AG10803 (cell line): ENCODE measurements around the gene SIGLEC5.

Experiments used
- DNase-seq: peaks from one replicate; pipeline ENCODE4 v3.0.0; 2010; ENCODE audit warnings: low read depth
- H3K4me3 ChIP-seq: 2 replicates; pipeline ENCODE4 v1.5.1; 2011; ENCODE audit warnings: mild to moderate bottlenecking, low read length, control low read depth
- TF ChIP-seq, protein P1 (sequence below): conservative IDR thresholded peaks from 2 replicates; pipeline ENCODE4 v1.5.1; 2011; ENCODE audit warnings: mild to moderate bottlenecking, low read length, control low read depth, inconsistent platforms

The SIGLEC5 gene

DNA sequence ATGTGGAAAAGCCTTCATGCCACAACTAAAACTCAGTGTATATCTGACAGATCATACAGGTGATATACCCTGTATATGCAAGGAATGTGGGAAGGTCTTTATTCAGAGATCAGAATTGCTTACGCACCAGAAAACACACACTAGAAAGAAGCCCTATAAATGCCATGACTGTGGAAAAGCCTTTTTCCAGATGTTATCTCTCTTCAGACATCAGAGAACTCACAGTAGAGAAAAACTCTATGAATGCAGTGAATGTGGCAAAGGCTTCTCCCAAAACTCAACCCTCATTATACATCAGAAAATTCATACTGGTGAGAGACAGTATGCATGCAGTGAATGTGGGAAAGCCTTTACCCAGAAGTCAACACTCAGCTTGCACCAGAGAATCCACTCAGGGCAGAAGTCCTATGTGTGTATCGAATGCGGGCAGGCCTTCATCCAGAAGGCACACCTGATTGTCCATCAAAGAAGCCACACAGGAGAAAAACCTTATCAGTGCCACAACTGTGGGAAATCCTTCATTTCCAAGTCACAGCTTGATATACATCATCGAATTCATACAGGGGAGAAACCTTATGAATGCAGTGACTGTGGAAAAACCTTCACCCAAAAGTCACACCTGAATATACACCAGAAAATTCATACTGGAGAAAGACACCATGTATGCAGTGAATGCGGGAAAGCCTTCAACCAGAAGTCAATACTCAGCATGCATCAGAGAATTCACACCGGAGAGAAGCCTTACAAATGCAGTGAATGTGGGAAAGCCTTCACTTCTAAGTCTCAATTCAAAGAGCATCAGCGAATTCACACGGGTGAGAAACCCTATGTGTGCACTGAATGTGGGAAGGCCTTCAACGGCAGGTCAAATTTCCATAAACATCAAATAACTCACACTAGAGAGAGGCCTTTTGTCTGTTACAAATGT lies 42.7 kb downstream of the SIGLEC5 start:
- TF ChIP-seq, protein P1, sequence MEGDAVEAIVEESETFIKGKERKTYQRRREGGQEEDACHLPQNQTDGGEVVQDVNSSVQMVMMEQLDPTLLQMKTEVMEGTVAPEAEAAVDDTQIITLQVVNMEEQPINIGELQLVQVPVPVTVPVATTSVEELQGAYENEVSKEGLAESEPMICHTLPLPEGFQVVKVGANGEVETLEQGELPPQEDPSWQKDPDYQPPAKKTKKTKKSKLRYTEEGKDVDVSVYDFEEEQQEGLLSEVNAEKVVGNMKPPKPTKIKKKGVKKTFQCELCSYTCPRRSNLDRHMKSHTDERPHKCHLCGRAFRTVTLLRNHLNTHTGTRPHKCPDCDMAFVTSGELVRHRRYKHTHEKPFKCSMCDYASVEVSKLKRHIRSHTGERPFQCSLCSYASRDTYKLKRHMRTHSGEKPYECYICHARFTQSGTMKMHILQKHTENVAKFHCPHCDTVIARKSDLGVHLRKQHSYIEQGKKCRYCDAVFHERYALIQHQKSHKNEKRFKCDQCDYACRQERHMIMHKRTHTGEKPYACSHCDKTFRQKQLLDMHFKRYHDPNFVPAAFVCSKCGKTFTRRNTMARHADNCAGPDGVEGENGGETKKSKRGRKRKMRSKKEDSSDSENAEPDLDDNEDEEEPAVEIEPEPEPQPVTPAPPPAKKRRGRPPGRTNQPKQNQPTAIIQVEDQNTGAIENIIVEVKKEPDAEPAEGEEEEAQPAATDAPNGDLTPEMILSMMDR, result no peak
- H3K4me3 ChIP-seq, result no peak overlapping the region
- DNase-seq, result no peak

DNA sequence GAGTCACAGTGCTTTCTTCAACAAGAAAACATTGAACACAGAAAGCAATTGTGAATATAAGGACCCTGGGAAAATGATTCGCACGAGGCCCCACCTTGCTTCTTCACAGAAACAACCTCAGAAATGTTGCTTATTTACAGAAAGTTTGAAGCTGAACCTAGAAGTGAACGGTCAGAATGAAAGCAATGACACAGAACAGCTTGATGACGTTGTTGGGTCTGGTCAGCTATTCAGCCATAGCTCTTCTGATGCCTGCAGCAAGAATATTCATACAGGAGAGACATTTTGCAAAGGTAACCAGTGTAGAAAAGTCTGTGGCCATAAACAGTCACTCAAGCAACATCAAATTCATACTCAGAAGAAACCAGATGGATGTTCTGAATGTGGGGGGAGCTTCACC lies 43.4 kb downstream of the SIGLEC5 start:
- no peak for DNase-seq
- TF ChIP-seq, protein P1, result no peak
- H3K4me3 ChIP-seq, result no peak overlapping the region

DNA sequence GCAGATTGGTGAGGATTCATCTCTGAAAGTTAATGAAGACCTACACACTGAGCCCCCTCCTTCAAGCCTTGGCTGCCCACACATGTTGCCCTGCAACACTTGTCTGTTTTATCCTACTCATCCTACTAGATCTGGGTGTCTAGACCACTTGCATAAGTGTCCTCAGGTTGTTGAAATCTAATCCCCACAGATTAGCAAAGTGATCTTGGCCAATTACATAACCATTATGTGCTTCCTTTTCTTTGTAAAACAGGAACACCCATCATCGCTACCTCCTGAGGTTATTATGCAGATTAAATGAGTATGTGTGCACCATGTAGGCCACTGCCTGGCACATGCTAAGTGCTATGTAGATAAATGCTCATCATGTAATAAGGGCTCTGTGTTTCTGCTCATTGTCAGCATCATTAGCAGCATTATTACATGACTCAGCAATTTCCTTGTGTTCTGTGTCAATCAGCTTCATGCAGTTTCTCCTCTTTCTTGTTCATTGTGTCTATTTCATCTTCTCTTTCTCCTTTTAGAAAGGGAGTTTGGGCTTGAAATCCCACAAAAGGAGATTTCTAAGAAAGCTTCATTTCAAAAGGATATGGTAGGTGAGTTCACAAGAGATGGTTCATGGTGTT lies 44.0 kb downstream of the SIGLEC5 start:
- H3K4me3 ChIP-seq, result no peak overlapping the region
- no peak for DNase-seq
- TF ChIP-seq, protein P1, result no peak

DNA sequence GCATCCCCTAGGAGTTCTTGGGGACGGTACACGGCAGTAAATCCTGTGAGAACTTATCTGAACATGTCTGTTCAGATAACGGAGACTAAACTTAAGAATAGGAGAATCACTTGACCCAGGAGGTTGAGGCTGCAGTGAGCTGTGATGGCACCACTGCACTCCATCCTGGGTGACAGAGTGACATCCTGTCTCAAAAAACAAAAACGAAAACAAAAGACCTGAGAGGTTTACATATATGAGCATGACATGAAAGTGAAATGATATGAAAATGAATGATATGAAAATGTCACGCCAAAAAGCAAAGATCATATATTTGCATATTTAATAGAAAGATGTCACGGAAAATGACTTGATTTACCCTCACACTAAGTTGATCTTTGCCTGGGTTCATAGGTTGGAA lies 53.4 kb downstream of the SIGLEC5 start:
- TF ChIP-seq, protein P1, result no peak
- DNase-seq, result no peak

DNA sequence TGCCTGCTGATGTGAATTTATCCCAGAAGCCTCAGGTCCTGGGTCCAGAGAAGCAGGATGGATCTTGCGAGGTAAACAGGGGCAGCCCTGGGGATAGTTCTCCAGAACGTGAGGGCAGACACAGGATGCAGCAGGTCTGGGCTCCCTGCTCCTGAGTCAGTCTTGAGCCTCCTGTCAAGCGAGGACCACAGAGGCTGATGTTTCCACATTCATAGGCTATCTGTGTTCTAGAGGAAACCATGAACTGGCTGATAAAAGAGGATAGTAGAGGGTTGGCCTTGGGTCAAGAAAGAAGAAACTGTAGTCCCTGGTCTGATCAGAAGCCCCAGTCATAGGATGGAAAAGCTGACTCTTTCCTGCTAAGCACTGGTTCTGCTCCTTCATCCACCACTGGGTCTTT lies 56.9 kb downstream of the SIGLEC5 start:
- H3K4me3 ChIP-seq, result no peak overlapping the region
- TF ChIP-seq, protein P1, result no peak
- DNase-seq, result no peak

More for the DNA sequence above, 53.4 kb downstream of the SIGLEC5 start:
- H3K4me3 ChIP-seq, result no peak overlapping the region

DNA sequence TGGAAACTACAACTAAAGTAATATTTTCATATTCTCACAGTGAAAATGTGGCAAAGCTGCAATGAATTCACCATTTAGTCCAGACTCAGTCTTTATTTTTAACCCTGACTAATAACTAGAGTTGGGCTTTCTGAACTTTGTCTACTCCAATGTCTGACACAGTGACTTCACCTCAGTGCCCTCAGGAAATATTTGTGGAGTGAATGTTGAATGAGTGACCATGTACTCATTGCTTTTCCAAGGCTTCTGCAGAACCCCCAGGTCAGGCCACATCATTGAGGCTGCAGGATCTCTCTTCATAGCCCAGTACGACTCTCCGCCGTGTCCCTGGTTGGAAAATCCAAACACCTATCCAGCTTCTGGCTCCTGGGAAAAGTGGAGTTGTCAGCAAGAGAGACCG lies 57.3 kb downstream of the SIGLEC5 start:
- H3K4me3 ChIP-seq, result 0 out of 2 replicates have a peak overlapping the region, but pooled peaks have one; percentile 4
- TF ChIP-seq, protein P1, result no peak
- peak; percentile 55 for DNase-seq
